Loucy (cell line): ENCODE data around the gene PSPC1.
"Not testable (repeated sequence)": the region's sequence is repeated elsewhere in the genome, so short reads cannot be mapped to it uniquely, and the experiment has no call there.

ENCODE experiments used
- H2AFZ ChIP-seq: fragments of 200-600 bp; sonication (generic); 2 replicates; pipeline ENCODE4 v1.6.0; 2016; ENCODE audit warnings: antibody characterized with exemption, mild to moderate bottlenecking, low read length, moderate library complexity
- H3F3A ChIP-seq: fragments of 200-600 bp; 2 replicates; pipeline ENCODE4 v1.6.0; 2016; ENCODE audit warnings: antibody characterized with exemption, low read depth, mild to moderate bottlenecking
- H3K27me3 ChIP-seq: fragments of 200-600 bp; sonication (generic); 2 replicates; pipeline ENCODE4 v1.6.1; 2014; ENCODE audit warnings: low read length, mild to moderate bottlenecking; ENCODE audit not compliant: insufficient read depth, poor library complexity, severe bottlenecking
- H3K36me3 ChIP-seq: fragments of 200-600 bp; sonication (generic); 2 replicates; pipeline ENCODE4 v1.6.1; 2016; ENCODE audit warnings: low read length; ENCODE audit not compliant: insufficient read depth
- H3K4me1 ChIP-seq: fragments of 200-600 bp; sonication (generic); 2 replicates; pipeline ENCODE4 v1.5.1; 2014; ENCODE audit warnings: low read length, mild to moderate bottlenecking; ENCODE audit not compliant: insufficient read depth, poor library complexity, severe bottlenecking
- H3K4me2 ChIP-seq: fragments of 200-600 bp; sonication (generic); 2 replicates; pipeline ENCODE4 v1.6.0; 2014; ENCODE audit warnings: antibody characterized with exemption, low read length, low read depth, mild to moderate bottlenecking; ENCODE audit not compliant: poor library complexity, severe bottlenecking
- H3K4me3 ChIP-seq: fragments of 200-600 bp; sonication (generic); 2 replicates; pipeline ENCODE4 v1.5.1; 2014; ENCODE audit warnings: low read length, mild to moderate bottlenecking, mixed read lengths; ENCODE audit not compliant: poor library complexity, severe bottlenecking
- H3K79me2 ChIP-seq: fragments of 200-600 bp; sonication (generic); 2 replicates; pipeline ENCODE4 v1.6.1; 2014; ENCODE audit warnings: low read length; ENCODE audit not compliant: insufficient read depth
- H3K9ac ChIP-seq: fragments of 200-600 bp; sonication (generic); 2 replicates; pipeline ENCODE4 v1.6.0; 2014; ENCODE audit warnings: mild to moderate bottlenecking, low read depth, low read length, moderate library complexity; ENCODE audit not compliant: poor library complexity, severe bottlenecking
- H3K9me2 ChIP-seq: fragments of 200-600 bp; sonication (generic); replicated peaks from 2 replicates; pipeline ENCODE4 v1.6.1; 2016; ENCODE audit warnings: low read depth, low read length, mixed read lengths
- H3K9me3 ChIP-seq: fragments of 200-600 bp; sonication (generic); 2 replicates; pipeline ENCODE4 v1.6.1; 2014; ENCODE audit warnings: mild to moderate bottlenecking, antibody characterized with exemption, low read length, low read depth; ENCODE audit not compliant: insufficient read depth
- H4K20me1 ChIP-seq: fragments of 200-600 bp; sonication (generic); 2 replicates; pipeline ENCODE4 v1.6.0; 2014; ENCODE audit warnings: antibody characterized with exemption, low read length, mild to moderate bottlenecking; ENCODE audit not compliant: insufficient read depth, poor library complexity, severe bottlenecking
- EZH2phosphoT487 ChIP-seq: fragments of 200-600 bp; IDR thresholded peaks from 2 replicates; pipeline ENCODE4 v1.6.1; 2018; ENCODE audit warnings: antibody characterized with exemption, mild to moderate bottlenecking, moderate library complexity, borderline replicate concordance
- TF ChIP-seq, protein P1 (sequence below): fragments of 200-600 bp; sonication (generic); conservative IDR thresholded peaks from 2 replicates; pipeline ENCODE4 v1.5.1; 2014; ENCODE audit warnings: mild to moderate bottlenecking, antibody characterized with exemption, low read length

Gene PSPC1, protein sequence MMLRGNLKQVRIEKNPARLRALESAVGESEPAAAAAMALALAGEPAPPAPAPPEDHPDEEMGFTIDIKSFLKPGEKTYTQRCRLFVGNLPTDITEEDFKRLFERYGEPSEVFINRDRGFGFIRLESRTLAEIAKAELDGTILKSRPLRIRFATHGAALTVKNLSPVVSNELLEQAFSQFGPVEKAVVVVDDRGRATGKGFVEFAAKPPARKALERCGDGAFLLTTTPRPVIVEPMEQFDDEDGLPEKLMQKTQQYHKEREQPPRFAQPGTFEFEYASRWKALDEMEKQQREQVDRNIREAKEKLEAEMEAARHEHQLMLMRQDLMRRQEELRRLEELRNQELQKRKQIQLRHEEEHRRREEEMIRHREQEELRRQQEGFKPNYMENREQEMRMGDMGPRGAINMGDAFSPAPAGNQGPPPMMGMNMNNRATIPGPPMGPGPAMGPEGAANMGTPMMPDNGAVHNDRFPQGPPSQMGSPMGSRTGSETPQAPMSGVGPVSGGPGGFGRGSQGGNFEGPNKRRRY

DNA sequence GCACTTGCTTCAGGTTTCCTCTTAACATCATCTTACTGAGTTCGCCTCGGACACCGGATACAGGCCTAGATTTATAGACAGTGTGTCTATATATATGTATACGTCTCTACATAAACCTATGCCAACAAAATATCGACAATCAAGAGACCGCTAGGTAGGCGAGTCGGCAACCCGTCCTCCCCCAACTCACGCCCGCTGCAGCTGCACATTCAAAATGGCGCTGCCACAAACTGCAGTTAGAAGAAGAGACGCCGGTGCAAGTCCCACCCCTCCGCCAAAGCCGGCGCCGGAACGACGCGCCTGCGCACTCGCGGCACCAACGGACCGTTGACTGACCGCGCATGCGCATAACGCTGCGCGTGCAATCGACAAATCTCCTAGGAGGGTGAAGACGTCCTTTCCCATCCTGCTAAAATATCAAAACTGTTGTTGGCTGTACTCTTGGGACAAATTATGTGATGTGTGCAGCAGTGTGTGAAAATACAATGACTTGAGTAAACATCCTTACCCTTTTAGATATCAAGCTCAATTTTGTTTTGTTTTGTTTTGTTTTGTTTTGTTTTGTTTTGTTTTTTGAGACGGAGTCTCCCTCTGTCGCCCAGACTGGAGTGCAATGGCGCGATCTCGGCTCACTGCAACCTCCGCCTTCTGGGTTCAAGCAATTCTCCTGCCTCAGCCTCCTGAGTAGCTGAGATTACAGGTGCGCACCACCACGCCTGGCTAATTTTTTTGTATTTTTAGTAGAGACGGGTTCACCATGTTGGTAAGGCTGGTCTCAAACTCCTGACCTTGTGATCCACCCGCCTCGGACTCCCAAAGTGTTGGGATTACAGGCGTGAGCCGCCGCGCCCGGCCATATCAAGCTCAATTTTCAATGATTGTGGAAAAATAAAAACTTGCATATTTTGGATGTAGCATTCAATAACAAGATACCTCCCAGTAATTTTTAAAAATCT is at the start of gene PSPC1:
Gene PSPC1 (minus strand): TSS at position 219 of the 956 bp plus-strand sequence. CDS start 188 bp downstream, at position 31.
- not testable (repeated sequence) for H3F3A ChIP-seq, H3K4me1 ChIP-seq, H3K9me2 ChIP-seq, H3K36me3 ChIP-seq, H3K27me3 ChIP-seq, H3K9me3 ChIP-seq
- H4K20me1 ChIP-seq: peaks cover 14% of the 10 kb centered on the region
- H3K4me3 ChIP-seq: peak within 1 kb of the TSS; percentile 98
- peak within 1 kb of the TSS; percentile 68 for H2AFZ ChIP-seq
- H3K4me2 ChIP-seq: peak within 1 kb of the TSS; percentile 95
- peaks cover 22% of the 10 kb centered on the region for H3K79me2 ChIP-seq
- peak within 1 kb of the TSS; percentile 99 for H3K9ac ChIP-seq

DNA sequence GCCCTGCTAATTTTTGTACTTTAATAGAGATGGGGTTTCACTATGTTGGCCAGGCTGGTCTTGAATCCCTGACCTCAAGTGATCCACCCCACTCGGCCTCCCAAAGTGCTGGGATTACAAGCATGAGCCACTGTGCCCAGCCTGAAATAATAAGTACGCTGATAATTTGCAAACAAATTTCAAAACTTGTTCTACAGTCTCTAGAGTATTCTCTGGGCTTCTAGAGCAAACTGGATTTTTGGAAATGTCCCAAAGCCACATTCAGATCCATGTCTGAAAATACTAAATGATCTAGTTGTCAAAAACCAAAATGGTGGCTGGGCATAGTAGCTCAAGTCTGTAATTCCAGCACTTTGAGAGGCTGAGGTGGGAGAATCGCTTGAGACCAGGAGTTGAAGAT is 39.9 kb upstream of the PSPC1 start:
- no peak overlapping the region for H3K4me3 ChIP-seq
- H3F3A ChIP-seq: no peaks in the 10 kb centered on the region
- no peaks in the 10 kb centered on the region for H4K20me1 ChIP-seq
- no peak overlapping the region for H3K9ac ChIP-seq
- no peaks in the 10 kb centered on the region for H3K27me3 ChIP-seq
- H3K4me2 ChIP-seq: no peak overlapping the region
- H3K36me3 ChIP-seq: peaks cover 26% of the 10 kb centered on the region; the same call in 1 of the 2 replicates
- no peaks in the 10 kb centered on the region for H3K4me1 ChIP-seq
- H3K9me3 ChIP-seq: no peaks in the 10 kb centered on the region
- no peaks in the 10 kb centered on the region for H3K79me2 ChIP-seq
- TF ChIP-seq EZH2phosphoT487: no peak
- H2AFZ ChIP-seq: no peak overlapping the region
- H3K9me2 ChIP-seq: no peaks in the 10 kb centered on the region

DNA sequence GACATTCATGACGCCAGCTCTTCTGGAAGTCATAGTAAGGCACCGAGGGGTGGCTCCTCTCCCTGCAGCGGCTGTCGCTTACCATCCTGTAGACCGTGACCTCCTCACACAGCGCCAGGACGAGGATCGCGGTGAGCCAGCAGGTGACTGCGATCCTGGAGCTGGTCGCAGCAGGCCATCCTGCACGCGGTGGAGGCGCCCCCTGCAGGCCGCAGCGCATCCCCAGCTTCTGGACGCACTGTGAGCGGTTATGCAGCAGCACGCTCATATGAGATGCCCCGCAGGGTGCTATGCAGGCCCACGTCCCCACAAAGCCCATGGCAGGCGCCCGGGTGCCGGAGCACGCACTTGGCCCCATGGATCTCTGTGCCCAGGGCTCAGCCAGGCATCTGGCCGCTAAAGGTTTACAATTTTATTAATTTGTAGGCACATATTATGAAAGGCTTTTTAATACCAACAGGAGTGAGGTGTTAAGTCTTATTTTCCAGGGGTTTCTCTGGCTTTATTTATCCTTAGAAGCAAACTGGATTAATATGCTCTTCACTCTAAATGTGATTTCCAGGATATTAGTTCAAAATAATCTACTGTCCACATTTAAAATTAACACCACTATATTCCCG is 35.6 kb upstream of the PSPC1 start:
- Histone ChIP-seq H3K27me3 (no peaks in the 10 kb centered on the region), H3F3A (no peaks in the 10 kb centered on the region), H3K9me2 (no peaks in the 10 kb centered on the region), H3K4me1 (no peaks in the 10 kb centered on the region), H2AFZ (no peak overlapping the region), H3K4me2 (no peak overlapping the region), H3K9ac (no peak overlapping the region), H3K4me3 (no peak overlapping the region), H4K20me1 (no peaks in the 10 kb centered on the region), H3K79me2 (no peaks in the 10 kb centered on the region), H3K9me3 (no peaks in the 10 kb centered on the region), H3K36me3 (peaks cover 19% of the 10 kb centered on the region; the same call in 1 of the 2 replicates)
- no peak for TF ChIP-seq EZH2phosphoT487
- TF ChIP-seq, protein P1, sequence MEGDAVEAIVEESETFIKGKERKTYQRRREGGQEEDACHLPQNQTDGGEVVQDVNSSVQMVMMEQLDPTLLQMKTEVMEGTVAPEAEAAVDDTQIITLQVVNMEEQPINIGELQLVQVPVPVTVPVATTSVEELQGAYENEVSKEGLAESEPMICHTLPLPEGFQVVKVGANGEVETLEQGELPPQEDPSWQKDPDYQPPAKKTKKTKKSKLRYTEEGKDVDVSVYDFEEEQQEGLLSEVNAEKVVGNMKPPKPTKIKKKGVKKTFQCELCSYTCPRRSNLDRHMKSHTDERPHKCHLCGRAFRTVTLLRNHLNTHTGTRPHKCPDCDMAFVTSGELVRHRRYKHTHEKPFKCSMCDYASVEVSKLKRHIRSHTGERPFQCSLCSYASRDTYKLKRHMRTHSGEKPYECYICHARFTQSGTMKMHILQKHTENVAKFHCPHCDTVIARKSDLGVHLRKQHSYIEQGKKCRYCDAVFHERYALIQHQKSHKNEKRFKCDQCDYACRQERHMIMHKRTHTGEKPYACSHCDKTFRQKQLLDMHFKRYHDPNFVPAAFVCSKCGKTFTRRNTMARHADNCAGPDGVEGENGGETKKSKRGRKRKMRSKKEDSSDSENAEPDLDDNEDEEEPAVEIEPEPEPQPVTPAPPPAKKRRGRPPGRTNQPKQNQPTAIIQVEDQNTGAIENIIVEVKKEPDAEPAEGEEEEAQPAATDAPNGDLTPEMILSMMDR: peak; percentile 61
